HL-60 (cell line): ENCODE results near the gene PGM5.
"Not testable (repeated sequence)": the region's sequence is repeated elsewhere in the genome, so short reads cannot be mapped to it uniquely, and the experiment has no call there.

Experiments used
- DNase-seq, 2 experiments: peaks; one replicate each; pipeline ENCODE4 v3.0.0-alpha.2; 2010 to 2020; ENCODE audit warnings: low read depth in 1 of 2, low spot score in 1 of 2
- H3K27ac ChIP-seq: fragments of 250-450 bp; sonication (Bioruptor Pico); replicated peaks from 2 replicates; pipeline ENCODE4 v1.5.1; 2020; ENCODE audit warnings: mild to moderate bottlenecking, moderate library complexity
- H3K27me3 ChIP-seq: fragments of 250-450 bp; sonication (Bioruptor Pico); 2 replicates; pipeline ENCODE4 v1.5.1; 2021; ENCODE audit warnings: mild to moderate bottlenecking, moderate library complexity; ENCODE audit not compliant: insufficient read depth, poor library complexity, severe bottlenecking
- H3K4me3 ChIP-seq: replicated peaks from 2 replicates; pipeline ENCODE4 v1.5.1; 2011; ENCODE audit warnings: mild to moderate bottlenecking, control low read depth, low read length; ENCODE audit not compliant: insufficient read depth

PGM5 gene

DNA sequence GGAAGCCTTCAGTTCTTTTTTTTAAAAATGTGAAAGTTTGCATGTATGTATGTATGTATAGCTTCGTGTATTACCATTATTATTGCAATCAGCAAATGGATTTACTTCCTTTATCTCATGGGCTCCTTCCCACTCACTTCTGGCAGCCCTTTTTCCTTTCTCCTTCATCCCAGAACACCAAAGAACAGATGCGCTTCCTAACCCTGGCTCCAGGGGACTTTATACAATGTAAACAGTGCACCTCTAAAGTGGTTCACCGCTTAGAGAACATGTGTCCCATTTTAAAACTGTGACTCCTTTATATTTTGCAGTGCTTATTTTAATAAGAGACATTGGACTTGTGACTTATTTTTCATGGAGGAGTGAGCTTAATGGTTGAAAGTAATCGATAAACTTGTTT, 13.2 kb upstream of the PGM5 start:
- H3K4me3 ChIP-seq, H3K27me3 ChIP-seq, DNase-seq, H3K27ac ChIP-seq: not testable (repeated sequence)

DNA sequence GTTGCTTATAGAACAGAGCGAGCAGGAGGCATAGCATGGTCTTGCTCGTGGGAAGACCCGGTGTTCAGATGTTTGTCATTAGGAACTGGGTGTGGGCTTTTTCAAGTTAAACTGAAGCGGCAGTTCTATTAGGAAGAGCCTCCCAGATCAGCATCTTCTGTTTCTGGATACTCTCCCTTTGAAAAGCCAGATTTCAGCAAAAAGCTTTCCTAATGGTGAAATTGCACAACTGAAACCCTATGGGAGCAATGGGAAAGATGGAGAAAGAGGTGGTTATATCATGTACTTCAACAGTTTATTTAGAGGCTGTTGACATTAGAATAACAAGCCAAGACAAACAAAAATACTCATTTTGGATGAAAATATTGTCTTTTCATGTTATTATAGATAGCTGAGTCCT, 12.4 kb upstream of the PGM5 start:
- H3K27ac ChIP-seq, DNase-seq, H3K27me3 ChIP-seq, H3K4me3 ChIP-seq: not testable (repeated sequence)

DNA sequence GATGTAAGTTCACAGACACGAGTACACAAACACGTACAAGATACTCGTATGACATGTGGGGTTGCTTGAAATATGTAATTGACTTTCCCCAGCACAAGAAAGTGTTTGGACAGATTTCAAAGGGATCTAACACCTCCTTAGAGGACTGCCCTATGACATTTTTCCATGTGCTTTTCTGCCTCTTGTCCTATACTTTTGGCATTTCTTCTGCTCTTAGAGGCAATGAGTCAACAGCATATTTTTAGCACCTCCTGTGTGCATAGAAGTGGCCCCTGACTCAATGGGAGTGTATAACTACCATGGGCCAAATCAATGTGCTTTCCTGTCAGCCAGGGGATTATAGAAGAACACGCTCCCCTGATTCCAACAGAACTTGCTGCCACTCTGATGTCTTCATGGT, 4.7 kb upstream of the PGM5 start:
- not testable (repeated sequence) for H3K27ac ChIP-seq, H3K27me3 ChIP-seq, DNase-seq, H3K4me3 ChIP-seq

DNA sequence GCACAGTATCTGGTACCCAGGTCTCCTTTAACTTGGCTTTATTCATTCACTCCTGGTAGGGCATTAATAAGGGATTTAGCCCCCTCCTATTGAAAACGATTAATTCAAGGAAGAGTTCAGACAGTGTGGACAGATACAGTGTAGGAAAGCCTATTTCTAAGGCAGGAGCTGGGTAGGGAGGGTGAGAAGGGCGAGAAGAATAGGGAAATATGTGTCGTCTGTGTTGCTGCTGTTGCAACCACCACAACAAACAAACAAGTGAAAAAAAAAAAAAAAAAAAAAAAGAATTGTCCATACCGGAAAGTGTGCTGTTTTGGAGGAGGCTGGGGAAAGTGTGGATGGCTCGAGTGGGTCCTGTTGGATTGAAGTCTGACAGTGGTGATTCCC, 425 bp upstream of the PGM5 start:
- H3K27ac ChIP-seq, H3K4me3 ChIP-seq, H3K27me3 ChIP-seq, DNase-seq: not testable (repeated sequence)

DNA sequence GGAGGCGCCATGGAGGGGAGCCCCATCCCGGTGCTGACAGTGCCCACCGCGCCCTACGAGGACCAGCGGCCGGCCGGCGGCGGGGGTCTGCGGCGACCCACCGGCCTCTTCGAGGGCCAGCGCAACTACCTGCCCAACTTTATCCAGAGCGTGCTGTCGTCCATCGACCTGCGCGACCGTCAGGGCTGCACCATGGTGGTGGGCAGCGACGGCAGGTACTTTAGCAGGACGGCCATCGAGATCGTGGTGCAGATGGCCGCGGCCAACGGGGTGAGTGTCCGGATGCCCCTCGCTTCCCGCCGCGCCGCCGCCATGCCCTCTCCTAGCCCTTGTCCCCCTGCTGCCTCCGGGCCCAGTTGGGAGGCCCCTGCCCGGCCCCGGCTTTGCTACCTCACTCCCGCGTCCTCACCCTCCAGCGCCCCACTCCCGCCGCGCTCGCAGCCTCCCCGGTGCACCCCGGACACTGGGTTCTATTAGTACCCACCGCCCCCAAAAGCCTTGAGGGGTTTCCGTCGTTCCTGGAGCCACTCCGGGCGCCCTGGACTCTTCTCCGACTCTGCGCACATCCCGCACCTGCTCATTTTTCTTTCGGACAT, 806 bp downstream of the PGM5 start:
- not testable (repeated sequence) for H3K27ac ChIP-seq, DNase-seq, H3K27me3 ChIP-seq
- H3K4me3 ChIP-seq, result peak overlapping the region; percentile 36; the same call in 1 of the 2 replicates

DNA sequence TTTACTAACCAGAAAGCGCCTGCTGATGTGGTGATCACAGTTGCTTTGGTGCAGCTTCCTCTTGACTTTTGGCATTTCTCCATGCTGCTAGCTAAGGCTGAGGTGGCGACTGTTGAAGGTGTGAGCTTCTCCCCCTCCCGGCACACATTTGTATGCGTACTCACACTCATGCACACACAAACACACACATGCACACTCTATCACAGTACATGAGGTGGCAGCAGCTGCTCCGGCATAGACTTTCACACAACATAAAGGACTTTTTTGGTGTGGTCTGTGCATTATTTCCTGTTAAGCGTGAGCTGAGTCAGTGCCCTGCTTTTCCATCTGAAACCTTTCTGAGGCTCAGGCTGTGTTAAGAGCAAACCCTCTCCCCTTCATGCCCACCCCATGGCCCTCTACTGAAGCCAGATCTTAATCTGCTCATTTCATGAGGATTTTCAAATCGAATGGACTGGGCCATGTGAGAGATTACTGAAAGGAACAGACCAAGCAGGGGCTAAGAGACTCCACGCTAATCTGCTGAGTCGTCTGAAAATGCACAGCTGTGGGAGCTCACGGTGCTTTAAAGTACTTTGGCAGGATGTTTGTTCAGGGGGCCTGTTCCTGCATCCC, 10.6 kb downstream of the PGM5 start:
- not testable (repeated sequence) for H3K27me3 ChIP-seq, H3K4me3 ChIP-seq
- peak; percentile 2 to 15 for DNase-seq
- 0 out of 2 replicates have a peak overlapping the region, but pooled peaks have one; percentile 12 for H3K27ac ChIP-seq

DNA sequence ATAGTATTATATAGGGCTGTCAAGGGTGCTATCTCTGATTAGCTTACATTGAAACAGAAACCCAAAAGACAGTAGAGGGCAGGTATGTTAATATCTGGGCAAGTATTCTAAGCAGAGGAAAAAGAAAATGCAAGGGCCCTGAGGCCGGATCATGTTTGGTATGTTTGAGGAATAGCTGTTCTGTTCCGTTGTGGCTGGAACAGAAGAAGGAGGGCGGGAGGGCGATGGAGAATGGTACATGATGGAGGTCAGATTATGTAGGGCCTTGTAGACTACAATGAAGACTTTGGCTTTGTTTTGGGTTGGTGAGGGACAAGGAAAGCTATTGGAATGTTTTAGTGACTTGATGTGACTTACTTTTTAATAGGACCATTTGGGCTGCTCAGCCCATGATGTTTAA, 19.4 kb downstream of the PGM5 start:
- DNase-seq, H3K4me3 ChIP-seq, H3K27ac ChIP-seq, H3K27me3 ChIP-seq: not testable (repeated sequence)

DNA sequence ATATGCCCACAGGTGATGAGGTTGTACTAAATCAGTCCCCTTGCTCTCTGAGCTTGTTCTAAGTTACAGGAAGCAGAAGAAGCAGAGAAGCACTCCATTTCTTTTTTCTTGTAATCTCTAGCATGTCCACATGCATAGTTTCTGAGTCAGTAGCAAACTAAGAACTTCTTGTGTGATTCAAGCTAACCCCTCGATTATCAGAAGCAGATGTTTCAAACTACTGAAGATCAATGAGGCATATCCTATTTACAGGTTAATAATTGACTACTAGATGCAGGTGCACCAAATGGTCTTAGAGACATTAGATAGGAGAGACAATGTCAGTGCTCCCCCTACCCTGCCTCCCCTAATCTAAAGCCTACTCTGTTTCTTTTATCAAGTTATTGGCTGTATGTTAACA, 21.3 kb downstream of the PGM5 start:
- not testable (repeated sequence) for DNase-seq, H3K27ac ChIP-seq, H3K27me3 ChIP-seq, H3K4me3 ChIP-seq

DNA sequence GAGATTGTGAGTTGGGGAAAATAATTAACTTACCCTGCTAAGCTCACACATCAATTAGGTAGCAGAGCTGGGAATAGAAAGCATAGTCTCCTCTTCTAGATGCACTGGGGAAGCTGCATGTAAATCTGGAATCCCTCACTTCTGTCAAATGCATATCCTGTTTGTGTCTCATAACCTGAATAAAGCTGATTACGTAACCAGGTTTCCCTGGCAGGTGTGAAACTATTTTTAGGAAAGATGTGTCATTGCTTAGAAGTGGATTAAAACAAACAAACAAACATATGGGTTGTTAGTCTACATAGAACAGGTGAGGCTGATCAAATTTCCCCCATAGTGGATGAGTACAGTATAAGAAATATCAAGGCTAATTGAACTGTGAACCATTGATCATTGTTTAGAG, 27.5 kb downstream of the PGM5 start:
- not testable (repeated sequence) for H3K27me3 ChIP-seq, DNase-seq, H3K27ac ChIP-seq, H3K4me3 ChIP-seq

DNA sequence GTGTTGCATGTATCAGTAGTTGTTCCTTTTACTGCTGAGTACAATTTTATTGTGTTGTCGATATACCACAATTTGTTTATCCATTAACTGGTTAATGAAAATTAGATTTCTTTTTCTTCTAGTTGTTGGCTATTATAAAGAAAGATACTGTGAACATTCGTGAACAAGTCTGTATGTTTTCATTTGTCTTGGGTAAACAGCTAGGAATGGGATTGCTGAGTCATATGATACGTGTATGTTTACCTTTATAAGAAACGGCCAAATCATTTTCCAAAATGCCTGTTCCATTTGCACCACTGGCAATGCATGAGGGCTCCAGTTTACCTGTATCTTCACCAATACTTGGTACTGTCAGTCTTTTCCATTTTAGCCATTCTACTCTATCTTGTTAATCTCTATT, 33.1 kb downstream of the PGM5 start:
- H3K27ac ChIP-seq, H3K4me3 ChIP-seq, H3K27me3 ChIP-seq, DNase-seq: not testable (repeated sequence)

DNA sequence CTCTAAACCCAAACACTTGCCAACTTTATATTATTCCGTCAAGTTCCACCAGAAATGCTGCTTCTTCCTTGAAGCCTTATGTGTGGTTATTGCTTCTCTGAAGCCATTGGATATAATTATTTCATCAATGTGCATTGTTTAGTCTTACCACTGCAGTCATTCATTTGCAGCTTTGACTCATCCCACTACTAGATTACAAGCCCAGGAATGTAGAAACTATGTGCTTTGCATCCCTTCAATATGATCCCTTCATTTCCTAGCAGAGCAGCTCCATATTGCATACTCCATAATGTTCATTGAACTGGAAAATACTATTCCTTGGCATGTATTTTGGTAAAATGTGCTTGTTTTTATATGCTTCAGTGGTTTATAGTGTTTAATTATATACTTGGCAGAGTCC, 34.3 kb downstream of the PGM5 start:
- H3K27ac ChIP-seq, H3K4me3 ChIP-seq, H3K27me3 ChIP-seq, DNase-seq: not testable (repeated sequence)

DNA sequence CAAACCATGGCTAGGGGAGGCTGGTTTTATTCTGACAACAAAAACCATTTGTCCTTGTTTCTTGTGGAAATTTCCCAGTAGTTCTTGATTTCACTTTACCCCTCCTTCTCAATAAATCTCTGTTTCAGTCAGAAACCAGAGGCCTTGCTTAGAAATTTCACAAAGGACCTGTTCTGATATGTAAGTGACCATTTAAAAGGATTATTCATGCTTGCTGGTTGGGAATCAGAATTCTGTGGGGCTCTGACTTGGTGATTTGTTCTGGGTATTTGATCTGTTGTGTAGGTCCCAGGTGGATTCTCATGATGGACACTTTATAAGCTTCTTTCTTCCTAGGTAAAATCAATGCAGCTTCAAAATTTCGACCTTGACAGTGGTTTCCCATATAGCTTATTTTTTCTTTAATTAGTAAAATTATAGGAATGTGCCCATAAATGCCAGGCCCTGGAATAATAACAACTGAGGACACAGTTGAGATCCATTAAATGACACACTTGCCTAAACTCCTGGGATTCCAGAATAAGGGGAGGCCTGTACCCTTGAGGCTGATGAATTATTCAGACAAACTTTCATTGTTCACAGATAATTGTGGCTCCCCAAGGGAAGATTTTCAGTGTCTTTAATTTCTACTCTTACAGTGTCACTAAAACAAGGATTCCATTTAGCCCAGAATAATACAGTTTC, 40.1 kb downstream of the PGM5 start:
- not testable (repeated sequence) for DNase-seq, H3K27ac ChIP-seq, H3K4me3 ChIP-seq

DNA sequence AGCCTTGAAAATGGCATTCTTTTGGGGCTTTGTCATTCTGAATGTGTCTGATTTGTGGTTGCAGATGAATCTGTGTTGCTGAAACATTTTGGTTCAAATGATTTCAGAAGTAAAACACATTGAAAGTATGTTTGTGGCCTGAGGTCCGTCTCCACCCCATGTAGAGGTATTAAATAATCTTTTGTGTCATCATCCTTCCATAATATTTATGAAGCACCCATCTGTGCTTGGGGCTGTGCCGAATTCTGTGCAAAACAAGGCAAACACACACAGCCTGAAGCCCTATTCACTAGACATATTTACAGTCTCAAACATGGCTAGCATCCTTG, 40.6 kb downstream of the PGM5 start:
- not testable (repeated sequence) for H3K27ac ChIP-seq, DNase-seq, H3K4me3 ChIP-seq

More for the DNA sequence above, 40.1 kb downstream of the PGM5 start:
- H3K27me3 ChIP-seq, result not testable (repeated sequence)

DNA sequence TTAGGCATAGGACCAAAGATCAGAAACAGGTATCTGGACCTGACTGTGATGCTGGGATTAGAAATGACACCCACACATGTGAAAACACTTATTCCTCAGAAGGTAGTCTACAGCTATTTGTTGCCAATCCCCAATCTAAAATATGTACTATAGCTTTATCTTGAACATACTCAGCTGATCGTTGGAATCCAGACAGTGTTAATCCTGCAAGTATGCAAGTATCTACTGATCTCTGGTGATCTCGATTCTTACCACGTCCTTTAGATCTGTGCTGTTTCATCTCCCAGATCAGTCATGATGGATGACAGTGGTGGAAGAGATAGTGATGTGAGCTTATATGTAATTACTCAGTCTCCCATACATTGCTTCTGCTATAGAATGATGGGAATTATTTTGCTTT, 41.4 kb downstream of the PGM5 start:
- DNase-seq, H3K27me3 ChIP-seq, H3K27ac ChIP-seq, H3K4me3 ChIP-seq: not testable (repeated sequence)

More for the DNA sequence above, 40.6 kb downstream of the PGM5 start:
- H3K27me3 ChIP-seq, result not testable (repeated sequence)

DNA sequence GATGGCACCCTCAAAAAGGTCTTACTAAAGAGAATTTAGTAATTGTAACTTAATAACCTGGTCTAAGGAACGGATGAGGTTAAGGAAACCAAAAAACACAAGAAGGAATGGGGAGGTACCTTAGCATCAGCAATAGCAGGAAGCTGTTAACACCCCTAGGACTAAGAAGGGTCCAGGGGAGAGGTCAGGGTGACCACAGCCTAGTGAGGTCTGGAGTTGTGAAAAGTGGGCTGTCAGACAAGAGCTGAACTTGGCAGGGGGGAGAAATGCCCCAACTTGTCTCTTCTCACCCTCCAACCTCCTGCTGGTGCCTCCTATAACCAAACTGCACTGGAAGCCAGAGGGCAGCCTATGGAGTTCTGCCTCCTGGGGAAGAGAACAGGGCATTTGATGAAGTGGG, 41.9 kb downstream of the PGM5 start:
- not testable (repeated sequence) for H3K27me3 ChIP-seq, H3K27ac ChIP-seq, H3K4me3 ChIP-seq, DNase-seq
